Esophagus squamous epithelium (tissue), 5 donors: ENCODE results near the gene CSTF2T. TPM values are rescaled to one million over a fixed set of nuclear protein-coding genes. Genes with fewer than 3 reads are reported as not detected.
"Not testable (repeated sequence)": the region's sequence is repeated elsewhere in the genome, so short reads cannot be mapped to it uniquely, and the experiment has no call there.

ENCODE experiments used
- DNase-seq: peaks from one replicate; lab custom pipeline; 2025; lab: John Stamatoyannopoulos, UW
- H3K27ac ChIP-seq, 4 donors: fragments of 200-600 bp; sonication (generic); one replicate each; pipeline ENCODE4 v1.5.1; 2016 to 2019; ENCODE audit warnings: mild to moderate bottlenecking in 1 of 4
- H3K27me3 ChIP-seq, 4 donors: fragments of 200-600 bp; sonication (generic); 1 replicate in 3 of 4; 2 replicates in 1 of 4; pipeline versions ENCODE4 v1.5.1 to v1.6.0; 2017 to 2021; ENCODE audit warnings: antibody characterized with exemption in 1 of 4
- H3K36me3 ChIP-seq, 3 donors: fragments of 200-600 bp; sonication (generic); one replicate each; pipeline ENCODE4 v1.5.1; 2016 to 2019
- H3K4me1 ChIP-seq, 3 donors: fragments of 200-600 bp; sonication (generic); one replicate each; pipeline ENCODE4 v1.5.1; 2017 to 2019
- H3K4me3 ChIP-seq, 4 donors: fragments of 200-600 bp; sonication (generic); 1 replicate in 3 of 4; 2 replicates in 1 of 4; pipeline ENCODE4 v1.5.1; 2016 to 2019; ENCODE audit warnings: mild to moderate bottlenecking in 2 of 4, moderate library complexity in 1 of 4
- H3K9me3 ChIP-seq, 3 donors: fragments of 200-600 bp; sonication (generic); one replicate each; pipeline ENCODE4 v1.5.1; 2016 to 2019
- POLR2A ChIP-seq, 4 donors: fragments of 450-650 bp; IDR thresholded peaks; one replicate each; pipeline ENCODE4 v1.6.1; 2017; ENCODE audit warnings: antibody characterized with exemption in 4 of 4, mild to moderate bottlenecking in 4 of 4, moderate library complexity in 3 of 4
- WGBS, 2 donors: methylation state at CpG; one replicate each; pipeline ENCODE4 v1.1.5; 2018; 5-methylcytosine and 5-hydroxymethylcytosine counted together
- intact Hi-C: fragments of 100-400 bp; cut with DNase I; formaldehyde crosslinking; loops from one replicate; pipeline ENCODE4 v1.15.0; 2022
- total RNA-seq, 4 donors: library from RNA; depleted of rRNA; stranded (reverse); fragments of >200 nt; gene quantifications; one replicate each; pipeline ENCODE4 v1.1.0, GENCODE V29; 2016
- TF ChIP-seq, protein P1 (sequence below), 6 experiments: fragments of 450-650 bp in 4 of 6; fragments of 200-600 bp in 2 of 6; sonication (generic) in 2 of 6; IDR thresholded peaks; one replicate each; pipeline ENCODE4 v1.5.1; 2016 to 2019; ENCODE audit warnings: antibody characterized with exemption in 6 of 6, mild to moderate bottlenecking in 4 of 6, moderate library complexity in 4 of 6
- donor health status: DM: yes; HTN: yes; CAD: no.

The CSTF2T gene
- total RNA-seq, 4 donors from 2014 or later: 8.1 to 15.3 (median 12.6) TPM

DNA sequence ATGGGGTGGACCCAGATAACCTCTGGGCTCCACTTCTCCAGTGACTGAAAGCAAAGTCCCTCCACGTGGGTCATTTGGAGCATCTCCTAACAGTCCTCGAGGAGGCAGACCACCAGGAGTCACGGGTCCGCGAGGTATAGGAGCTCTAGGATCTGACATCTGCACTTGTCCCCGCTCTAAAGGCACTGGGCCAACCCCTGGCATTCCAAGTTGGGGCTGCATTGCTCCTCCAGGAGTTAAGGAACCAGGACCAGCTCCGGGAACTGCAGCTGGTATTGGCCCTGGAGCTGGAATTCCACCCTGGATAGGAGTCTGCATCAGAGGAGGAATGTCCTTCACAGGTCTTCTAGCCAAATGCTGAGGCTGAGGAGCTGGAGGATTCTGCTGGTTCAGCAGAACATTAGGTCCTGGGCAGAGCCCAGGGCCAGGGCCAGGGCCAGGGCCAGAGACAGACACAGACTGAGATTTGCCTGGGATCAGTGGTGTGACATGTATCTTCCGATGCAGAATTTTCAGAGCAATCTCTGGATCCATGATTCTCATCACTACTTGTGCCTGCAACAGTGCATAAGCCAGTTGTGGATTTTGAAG lies 827 bp downstream of the CSTF2T start:
- Histone ChIP-seq H3K4me1 (peaks cover 15 to 54% (median 33%) of the 10 kb centered on the region in 3 donors), H3K27me3 (no peaks in the 10 kb centered on the region), H3K27ac (peak overlapping the region; percentile 84 to 97 (median 92)), H3K9me3 (no peaks in the 10 kb centered on the region), H3K36me3 (no peaks in the 10 kb centered on the region), H3K4me3 (peak overlapping the region; percentile 73 to 87 (median 81))
- TF ChIP-seq POLR2A (IDR thresholded peaks at IDR 0.05): no peak
- TF ChIP-seq, protein P1, sequence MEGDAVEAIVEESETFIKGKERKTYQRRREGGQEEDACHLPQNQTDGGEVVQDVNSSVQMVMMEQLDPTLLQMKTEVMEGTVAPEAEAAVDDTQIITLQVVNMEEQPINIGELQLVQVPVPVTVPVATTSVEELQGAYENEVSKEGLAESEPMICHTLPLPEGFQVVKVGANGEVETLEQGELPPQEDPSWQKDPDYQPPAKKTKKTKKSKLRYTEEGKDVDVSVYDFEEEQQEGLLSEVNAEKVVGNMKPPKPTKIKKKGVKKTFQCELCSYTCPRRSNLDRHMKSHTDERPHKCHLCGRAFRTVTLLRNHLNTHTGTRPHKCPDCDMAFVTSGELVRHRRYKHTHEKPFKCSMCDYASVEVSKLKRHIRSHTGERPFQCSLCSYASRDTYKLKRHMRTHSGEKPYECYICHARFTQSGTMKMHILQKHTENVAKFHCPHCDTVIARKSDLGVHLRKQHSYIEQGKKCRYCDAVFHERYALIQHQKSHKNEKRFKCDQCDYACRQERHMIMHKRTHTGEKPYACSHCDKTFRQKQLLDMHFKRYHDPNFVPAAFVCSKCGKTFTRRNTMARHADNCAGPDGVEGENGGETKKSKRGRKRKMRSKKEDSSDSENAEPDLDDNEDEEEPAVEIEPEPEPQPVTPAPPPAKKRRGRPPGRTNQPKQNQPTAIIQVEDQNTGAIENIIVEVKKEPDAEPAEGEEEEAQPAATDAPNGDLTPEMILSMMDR (IDR thresholded peaks at IDR 0.05): no peak
- no peak for DNase-seq
- 60 to 74% methylated on average over 1 to 5 of the region's 8 CpGs for WGBS, 2 donors
- intact Hi-C loops: no loop called here

DNA sequence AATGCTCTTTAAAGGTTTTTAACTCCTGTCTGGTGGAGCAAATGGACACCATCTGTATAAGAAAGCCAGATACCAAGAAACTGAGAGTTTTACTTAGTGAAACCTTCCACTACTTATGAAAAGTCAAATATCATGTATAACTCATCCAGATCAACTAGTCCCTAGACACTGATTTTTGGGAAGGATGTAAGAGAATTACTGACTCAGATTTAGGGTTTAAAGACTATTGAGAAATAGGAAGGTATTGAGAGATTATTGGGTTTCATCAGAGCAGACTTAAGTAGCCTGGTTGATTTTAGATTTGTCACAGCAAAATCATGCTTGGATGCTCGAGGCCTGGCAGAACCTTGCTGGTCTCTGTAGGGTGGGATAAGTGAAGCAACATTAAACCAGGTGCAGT lies 3.1 kb downstream of the CSTF2T start:
- Histone ChIP-seq H3K9me3 (no peaks in the 10 kb centered on the region), H3K36me3 (no peaks in the 10 kb centered on the region), H3K27ac (no peak overlapping the region), H3K4me3 (no peak overlapping the region), H3K27me3 (no peaks in the 10 kb centered on the region), H3K4me1 (peaks cover 15 to 54% (median 33%) of the 10 kb centered on the region in 3 donors)
- intact Hi-C loops: no loop called here
- no peak for TF ChIP-seq POLR2A (IDR thresholded peaks at IDR 0.05)
- TF ChIP-seq, protein P1 (IDR thresholded peaks at IDR 0.05): no peak
- DNase-seq: no peak
- 64 to 75% methylated on average over 1 of the region's 1 CpG for WGBS, 2 donors

- peaks cover 11 to 45% (median 30%) of the 10 kb centered on the region in 3 donors for H3K4me1 ChIP-seq
- intact Hi-C loops: no loop called here
Observed at GRCh38 chr10:51694086-51694768, 5.2 kb downstream of the CSTF2T start.

GRCh38 chr10:51691135-51691534 lies 8.3 kb downstream of the CSTF2T start:
- H3K4me3 ChIP-seq: no peak overlapping the region
- no peak for DNase-seq
- no peaks in the 10 kb centered on the region for H3K9me3 ChIP-seq
- TF ChIP-seq POLR2A (IDR thresholded peaks at IDR 0.05): no peak
- TF ChIP-seq, protein P1 (IDR thresholded peaks at IDR 0.05): no peak
- H3K27ac ChIP-seq: no peak overlapping the region
- peaks cover 0 to 16% (median 5%) of the 10 kb centered on the region in 3 donors for H3K4me1 ChIP-seq
- intact Hi-C loops: no loop called here
- no peaks in the 10 kb centered on the region for H3K36me3 ChIP-seq
- 32 to 52% methylated on average over 4 of the region's 4 CpGs for whole genome bisulfite sequencing, 2 donors
- no peaks in the 10 kb centered on the region for H3K27me3 ChIP-seq

More at GRCh38 chr10:51694086-51694768, 5.2 kb downstream of the CSTF2T start:
- WGBS, 2 donors: 80 to 81% methylated on average over 5 of the region's 5 CpGs
- Histone ChIP-seq H3K4me3 (no peak overlapping the region), H3K27me3 (no peaks in the 10 kb centered on the region), H3K36me3 (no peaks in the 10 kb centered on the region), H3K9me3 (no peaks in the 10 kb centered on the region), H3K27ac (no peak overlapping the region)
- DNase-seq: no peak
- TF ChIP-seq, protein P1 (IDR thresholded peaks at IDR 0.05): no peak
- TF ChIP-seq POLR2A (IDR thresholded peaks at IDR 0.05): no peak

GRCh38 chr10:51689536-51689935 lies 9.9 kb downstream of the CSTF2T start:
- WGBS, 2 donors: 78 to 82% methylated on average over 3 of the region's 3 CpGs
- intact Hi-C loops: no loop called here
- TF ChIP-seq POLR2A (IDR thresholded peaks at IDR 0.05): no peak
- TF ChIP-seq, protein P1 (IDR thresholded peaks at IDR 0.05): no peak
- Histone ChIP-seq H3K27me3 (no peaks in the 10 kb centered on the region), H3K4me1 (peaks cover 0 to 3% (median under 1%) of the 10 kb centered on the region in 3 donors), H3K27ac (no peak overlapping the region), H3K4me3 (no peak overlapping the region), H3K36me3 (no peaks in the 10 kb centered on the region), H3K9me3 (no peaks in the 10 kb centered on the region)
- no peak for DNase-seq

DNA sequence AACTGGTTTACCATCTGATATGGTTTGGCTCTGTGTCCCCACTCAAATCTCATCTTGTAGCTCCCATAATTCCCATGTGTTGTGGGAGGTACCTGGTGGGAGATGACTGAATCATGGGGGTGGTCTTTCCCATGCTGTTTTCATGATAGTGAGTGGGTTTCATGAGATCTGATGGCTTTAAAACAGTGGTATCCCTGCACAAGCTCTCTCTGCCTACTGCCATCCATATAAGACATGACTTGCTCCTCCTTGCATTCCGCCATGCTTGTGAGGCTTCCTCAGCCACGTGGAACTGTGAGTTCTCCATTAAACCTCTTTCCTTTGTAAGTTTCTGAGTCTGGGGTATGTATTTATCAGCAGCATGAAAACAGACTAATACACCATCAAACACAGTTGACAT lies 10.6 kb downstream of the CSTF2T start:
- H3K27ac ChIP-seq, H3K4me1 ChIP-seq, DNase-seq, H3K36me3 ChIP-seq, H3K9me3 ChIP-seq, H3K4me3 ChIP-seq, intact Hi-C loops, H3K27me3 ChIP-seq: not testable (repeated sequence)
- 75 to 76% methylated on average over 2 of the region's 2 CpGs for WGBS, 2 donors
